IPS-18c (cell line): ENCODE measurements around the gene FAAP100.

ENCODE experiments used
- H3K4me3 ChIP-seq: 2 replicates; pipeline ENCODE4 v1.7.0; 2013; ENCODE audit warnings: low read depth, mild to moderate bottlenecking, low read length, moderate library complexity; ENCODE audit not compliant: insufficient read depth
- H3K9me3 ChIP-seq: one replicate; pipeline ENCODE4 v1.6.1; 2013; ENCODE audit warnings: mild to moderate bottlenecking, low read length, moderate library complexity; ENCODE audit not compliant: control insufficient read depth, insufficient read depth

FAAP100 gene

GRCh38 chr17:81523402-81524038, 28.6 kb downstream of the FAAP100 start:
- Histone ChIP-seq H3K4me3 (no peak overlapping the region), H3K9me3 (no peaks in the 10 kb centered on the region)

- Histone ChIP-seq H3K9me3 (no peaks in the 10 kb centered on the region), H3K4me3 (no peak overlapping the region)
Observed at GRCh38 chr17:81522491-81523401, 29.4 kb downstream of the FAAP100 start.

GRCh38 chr17:81520021-81520901, 31.9 kb downstream of the FAAP100 start:
- Histone ChIP-seq H3K9me3 (no peaks in the 10 kb centered on the region), H3K4me3 (peak overlapping the region; percentile 60; the same call in 1 of the 2 replicates)

DNA sequence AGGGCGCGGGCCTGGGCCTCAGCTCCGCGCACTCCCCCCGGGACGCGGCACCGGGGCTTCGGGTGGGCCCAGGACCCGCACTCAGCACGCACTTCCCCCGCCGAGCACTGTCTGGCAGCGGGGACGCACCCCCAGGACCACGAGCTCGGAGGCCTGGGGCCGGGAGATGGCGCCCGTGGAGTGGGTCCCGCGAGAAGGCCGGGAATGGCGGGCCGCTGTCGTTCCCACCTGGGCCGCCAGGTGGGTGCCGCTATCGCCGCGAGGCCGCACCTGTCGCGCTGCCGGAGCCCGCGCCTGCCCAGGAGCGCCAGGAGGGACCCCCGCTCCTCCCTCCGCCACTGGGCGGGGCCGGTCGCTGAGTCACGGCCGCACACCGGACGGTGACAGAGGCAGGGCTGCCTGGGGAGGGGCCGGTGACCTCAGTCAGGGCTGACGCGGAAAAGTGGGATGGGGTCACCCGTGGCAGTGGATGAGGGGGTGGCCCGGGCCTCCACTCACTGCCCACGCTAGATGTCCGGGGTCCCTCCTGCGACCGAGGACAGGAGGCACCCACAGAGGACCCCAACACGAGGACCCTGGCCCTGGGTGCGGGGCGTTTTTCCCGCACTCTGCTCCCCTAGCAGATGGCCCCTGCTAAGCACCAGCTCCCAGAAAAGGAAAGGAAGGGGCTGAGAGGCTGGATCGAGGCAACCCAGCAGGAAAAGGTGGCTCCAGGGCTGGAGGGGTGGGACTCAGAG, 32.7 kb downstream of the FAAP100 start:
- peak overlapping the region; percentile 60 for H3K4me3 ChIP-seq
- H3K9me3 ChIP-seq: no peaks in the 10 kb centered on the region

DNA sequence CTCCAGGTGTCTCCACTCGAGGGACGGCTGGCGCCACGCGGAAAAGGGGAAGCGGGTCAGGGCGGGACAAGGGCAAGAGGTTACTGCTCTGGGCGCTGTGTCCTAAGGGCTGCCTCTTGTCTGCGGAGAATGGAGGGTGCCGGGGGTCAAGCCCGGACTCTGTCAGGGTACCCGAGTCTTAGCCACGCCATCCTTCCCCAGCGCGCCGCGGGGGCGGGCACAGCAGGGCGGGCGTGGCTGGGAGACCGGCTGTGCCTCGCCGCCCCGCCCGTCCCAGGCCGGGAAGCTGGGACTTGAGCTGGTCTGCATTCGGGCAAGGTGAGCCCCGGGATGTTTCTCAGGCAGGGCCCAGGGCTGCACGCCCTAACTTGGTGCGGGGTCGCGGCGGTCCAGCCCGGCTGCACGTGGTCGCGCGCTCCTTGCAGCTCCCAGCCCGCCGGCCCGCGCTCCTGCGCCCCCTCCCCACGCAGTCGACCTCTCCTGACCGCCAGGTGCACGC, 33.3 kb downstream of the FAAP100 start:
- peak overlapping the region; percentile 60 for H3K4me3 ChIP-seq
- no peaks in the 10 kb centered on the region for H3K9me3 ChIP-seq

DNA sequence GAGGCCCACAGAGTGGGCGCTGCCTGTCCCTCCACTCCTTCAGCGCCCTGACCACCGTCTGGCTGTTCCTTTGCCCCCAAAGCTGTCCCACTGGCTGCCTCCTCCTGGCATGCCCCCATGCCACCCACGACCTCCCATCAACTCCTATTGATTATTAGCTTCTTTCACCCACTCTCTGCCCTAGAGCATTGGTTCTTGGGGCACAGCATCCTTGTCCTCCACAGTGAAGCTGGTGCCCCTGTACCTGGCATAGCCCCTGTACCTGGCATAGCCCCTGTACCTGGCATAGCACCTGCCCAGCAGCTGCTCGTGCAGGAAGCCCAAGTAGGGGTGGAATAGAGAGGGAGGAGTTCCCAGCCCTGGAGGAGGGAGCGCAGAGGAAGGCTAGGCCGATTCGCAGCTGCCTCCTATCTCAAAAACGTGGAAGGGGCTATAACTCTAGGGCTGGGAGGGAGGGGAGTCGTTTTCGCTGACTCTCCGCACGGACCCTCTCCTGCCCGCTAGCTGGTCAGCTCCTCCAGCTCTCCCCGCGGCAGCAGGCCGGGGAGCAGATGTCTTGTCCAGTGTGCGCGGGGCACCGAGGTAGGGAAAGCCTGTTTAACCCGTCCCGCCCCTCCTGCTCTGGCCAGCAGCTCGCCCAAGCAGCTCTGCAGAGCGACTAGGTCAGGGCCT, 33.9 kb downstream of the FAAP100 start:
- H3K9me3 ChIP-seq: no peaks in the 10 kb centered on the region
- H3K4me3 ChIP-seq: peak overlapping the region; percentile 60

GRCh38 chr17:81517339-81518112, 34.6 kb downstream of the FAAP100 start:
- H3K9me3 ChIP-seq: peaks cover 4% of the 10 kb centered on the region
- no peak overlapping the region for H3K4me3 ChIP-seq

- Histone ChIP-seq H3K4me3 (no peak overlapping the region; the same call in 1 of the 2 replicates), H3K9me3 (peaks cover 4% of the 10 kb centered on the region)
Observed at GRCh38 chr17:81517009-81517338, 35.2 kb downstream of the FAAP100 start.

GRCh38 chr17:81516439-81516838, 35.7 kb downstream of the FAAP100 start:
- Histone ChIP-seq H3K9me3 (peaks cover 4% of the 10 kb centered on the region), H3K4me3 (0 out of 2 replicates have a peak overlapping the region, but pooled peaks have one; percentile 17)

- peak overlapping the region; percentile 76 for H3K4me3 ChIP-seq
- peaks cover 4% of the 10 kb centered on the region for H3K9me3 ChIP-seq
Observed at GRCh38 chr17:81515530-81516041, 36.6 kb downstream of the FAAP100 start.

DNA sequence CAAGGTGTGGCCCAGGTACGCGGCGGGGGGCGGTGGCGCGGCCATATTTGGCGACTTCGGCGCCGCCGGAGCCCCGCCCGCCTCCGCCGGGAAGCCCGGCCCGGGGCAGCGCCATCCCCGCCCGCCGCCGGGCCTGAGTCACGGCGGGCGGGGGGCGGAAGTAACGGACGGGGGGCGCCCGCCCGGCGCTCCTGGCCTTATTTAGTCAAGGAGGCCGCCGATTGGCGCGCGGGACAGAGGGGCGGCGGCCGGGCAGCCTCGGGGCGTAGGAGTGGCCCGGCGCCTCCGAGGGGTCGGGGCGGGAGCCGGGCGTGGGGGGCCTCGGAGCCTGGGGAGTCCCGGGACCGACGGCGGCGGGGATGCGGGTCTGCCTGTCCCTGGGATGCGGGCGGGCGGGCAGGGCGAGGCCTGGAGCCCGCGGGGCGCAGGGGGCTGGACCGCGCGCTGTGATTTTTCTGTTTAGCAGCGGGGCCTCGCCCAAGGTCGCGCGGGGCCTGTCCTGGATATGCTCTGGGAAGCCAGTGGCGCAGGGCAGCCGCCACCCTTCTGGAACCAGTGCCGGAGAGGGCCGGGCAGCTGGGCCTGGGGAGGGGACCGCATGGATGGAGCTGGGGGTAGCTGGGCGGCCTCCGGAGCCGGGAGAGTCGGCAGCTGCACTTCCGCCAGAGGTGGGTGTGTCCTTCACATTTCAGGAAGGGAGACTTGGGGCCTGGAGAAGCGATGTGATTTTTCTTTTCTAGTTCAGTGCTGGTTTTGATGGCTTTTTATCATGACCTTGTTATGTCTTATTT, 37.2 kb downstream of the FAAP100 start:
- peaks cover 4% of the 10 kb centered on the region for H3K9me3 ChIP-seq
- peak overlapping the region; percentile 76 for H3K4me3 ChIP-seq

DNA sequence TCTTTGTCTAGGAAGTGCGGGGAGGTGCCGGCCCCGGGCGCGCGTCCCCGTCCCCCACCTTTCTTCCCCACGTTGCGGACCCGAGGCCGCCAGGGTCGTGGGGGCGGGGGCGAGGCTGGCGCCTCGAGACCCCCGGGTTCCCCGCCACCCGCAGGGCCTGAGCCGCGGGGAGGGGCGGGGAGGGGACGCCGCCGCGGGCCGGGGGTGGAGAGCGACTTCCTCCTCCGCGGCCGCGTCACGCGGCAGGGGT, 37.7 kb downstream of the FAAP100 start:
- Histone ChIP-seq H3K4me3 (peak overlapping the region; percentile 76), H3K9me3 (peaks cover 4% of the 10 kb centered on the region)

- peak overlapping the region; percentile 76 for H3K4me3 ChIP-seq
Observed at GRCh38 chr17:81513753-81514488, 38.2 kb downstream of the FAAP100 start.

GRCh38 chr17:81513372-81513752, 38.8 kb downstream of the FAAP100 start:
- H3K9me3 ChIP-seq: peaks cover 4% of the 10 kb centered on the region

More at GRCh38 chr17:81513753-81514488, 38.2 kb downstream of the FAAP100 start:
- peaks cover 4% of the 10 kb centered on the region for H3K9me3 ChIP-seq

More at GRCh38 chr17:81513372-81513752, 38.8 kb downstream of the FAAP100 start:
- H3K4me3 ChIP-seq: peak overlapping the region; percentile 76
